ENCODE measurements around the gene STOML1. TPM values are rescaled to one million over a fixed set of nuclear protein-coding genes. Genes with fewer than 3 reads are reported as not detected.
A peak's percentile ranks its signal among the peaks of the same experiment; 100 is the strongest.

The STOML1 gene
- total RNA-seq, 4 donors from 2014 or later = 0.75 to 14.6 (median 4.5) TPM

GRCh38 chr15:74032046-74032445, 40.0 kb upstream of the STOML1 start:
- no peaks in the 10 kb centered on the region for H3K9me3 ChIP-seq
- no peak overlapping the region for H3K27ac ChIP-seq
- H3K27me3 ChIP-seq = no peaks in the 10 kb centered on the region
- no peak overlapping the region for H3K4me3 ChIP-seq
- H3K36me3 ChIP-seq = peaks cover 0 to 8% (median 3%) of the 10 kb centered on the region in 4 donors
- WGBS, 2 donors (ENCODE audit: low coverage in 1 of 2) = 91% methylated on average over 6 of the region's 6 CpGs; no CpG with 5 or more reads in 1 of the 2 donors
- in situ Hi-C loops (cut with MboI; ENCODE audit: low pct_ligation_motif_present in 1 of 4, low pct_unique_long_range_greater_than_20kb in 1 of 4, low sequenced_read_pairs in 3 of 4) (loop anchor here in 1 of 4 donors (10.0 kb wide), 1 partner anchor 47 kb away; no protein-coding TSS in a partner anchor), intact Hi-C loops (cut with DNase I; ENCODE audit: low total_unique reads) (no loop called here)
- no peak for DNase-seq
- TF ChIP-seq EP300 (IDR thresholded peaks at IDR 0.05; ENCODE audit: low read depth) (no peak), POLR2AphosphoS5 (IDR thresholded peaks at IDR 0.05) (no peak), CTCF (IDR thresholded peaks at IDR 0.05) (no peak), POLR2A (IDR thresholded peaks at IDR 0.05) (no peak)
- H3K4me1 ChIP-seq = peaks cover 0 to 9% (median 7%) of the 10 kb centered on the region in 4 donors

- TF ChIP-seq EP300 (IDR thresholded peaks at IDR 0.05; ENCODE audit: low read depth) (no peak), POLR2AphosphoS5 (IDR thresholded peaks at IDR 0.05) (no peak), CTCF (IDR thresholded peaks at IDR 0.05) (no peak), POLR2A (IDR thresholded peaks at IDR 0.05) (no peak)
- in situ Hi-C loops (cut with MboI; ENCODE audit: low pct_ligation_motif_present in 1 of 4, low pct_unique_long_range_greater_than_20kb in 1 of 4, low sequenced_read_pairs in 3 of 4) = loop anchor here in 1 of 4 donors (10.0 kb wide), 1 partner anchor 64 kb away; no protein-coding TSS in a partner anchor
- H3K4me1 ChIP-seq = peaks cover 0 to 8% (median 2%) of the 10 kb centered on the region in 4 donors
- no peak for DNase-seq
- 56 to 73% methylated on average over 2 to 3 of the region's 3 CpGs for WGBS, 2 donors (ENCODE audit: low coverage in 1 of 2)
- H3K27me3 ChIP-seq = no peaks in the 10 kb centered on the region
- intact Hi-C loops (cut with DNase I; ENCODE audit: low total_unique reads) = loop anchor here (1.0 kb wide), 1 partner anchor 20 kb away; no protein-coding TSS in a partner anchor
- H3K9me3 ChIP-seq = no peaks in the 10 kb centered on the region
- no peak overlapping the region for H3K4me3 ChIP-seq
- H3K27ac ChIP-seq = peak overlapping the region in 2 of 4 donors; percentile 38 to 67
- H3K36me3 ChIP-seq = peaks cover 0 to 22% (median 3%) of the 10 kb centered on the region in 4 donors
Observed at GRCh38 chr15:74028646-74029045, 36.6 kb upstream of the STOML1 start.

- Histone ChIP-seq H3K27me3 (no peaks in the 10 kb centered on the region), H3K27ac (peak overlapping the region in 3 of 4 donors; percentile 27 to 67 (median 38)), H3K4me3 (no peak overlapping the region), H3K4me1 (peaks cover 0 to 8% (median 2%) of the 10 kb centered on the region in 4 donors), H3K9me3 (no peaks in the 10 kb centered on the region), H3K36me3 (peaks cover 0 to 30% (median 7%) of the 10 kb centered on the region in 4 donors)
- intact Hi-C loops (cut with DNase I; ENCODE audit: low total_unique reads) (loop anchor here (1.0 kb wide), 1 partner anchor 19 kb away; no protein-coding TSS in a partner anchor), in situ Hi-C loops (cut with MboI; ENCODE audit: low pct_ligation_motif_present in 1 of 4, low pct_unique_long_range_greater_than_20kb in 1 of 4, low sequenced_read_pairs in 3 of 4) (loop anchor here in 1 of 4 donors (10.0 kb wide), 1 partner anchor 63 kb away; no protein-coding TSS in a partner anchor)
- 71 to 90% methylated on average over 3 of the region's 3 CpGs for WGBS, 2 donors (ENCODE audit: low coverage in 1 of 2)
- TF ChIP-seq POLR2AphosphoS5 (IDR thresholded peaks at IDR 0.05) = no peak
- no peak for DNase-seq
Observed at GRCh38 chr15:74027688-74028087, 35.6 kb upstream of the STOML1 start.

GRCh38 chr15:74025436-74025835, 33.3 kb upstream of the STOML1 start:
- Histone ChIP-seq H3K36me3 (peaks cover 0 to 30% (median 8%) of the 10 kb centered on the region in 4 donors), H3K9me3 (no peaks in the 10 kb centered on the region), H3K27me3 (no peaks in the 10 kb centered on the region), H3K4me3 (no peak overlapping the region), H3K4me1 (peaks cover 0 to 8% (median 2%) of the 10 kb centered on the region in 4 donors), H3K27ac (peak overlapping the region in 1 of 4 donors; percentile 23)
- in situ Hi-C loops (cut with MboI; ENCODE audit: low pct_ligation_motif_present in 1 of 4, low pct_unique_long_range_greater_than_20kb in 1 of 4, low sequenced_read_pairs in 3 of 4) = loop anchor here in 1 of 4 donors (10.0 kb wide), 1 partner anchor 61 kb away; no protein-coding TSS in a partner anchor
- no peak for TF ChIP-seq EP300 (IDR thresholded peaks at IDR 0.05; ENCODE audit: low read depth)
- no peak for TF ChIP-seq POLR2AphosphoS5 (IDR thresholded peaks at IDR 0.05)
- no peak for TF ChIP-seq CTCF (IDR thresholded peaks at IDR 0.05)
- no peak for TF ChIP-seq POLR2A (IDR thresholded peaks at IDR 0.05)
- intact Hi-C loops (cut with DNase I; ENCODE audit: low total_unique reads) = no loop called here
- no peak for DNase-seq
- 58 to 70% methylated on average over 2 to 5 of the region's 5 CpGs for WGBS, 2 donors (ENCODE audit: low coverage in 1 of 2)
